ENCODE results near the gene SLCO2A1.

SLCO2A1 gene

GRCh38 chr3:133901847-133902246, 127.9 kb downstream of the SLCO2A1 start:
- no peak overlapping the region for H3K4me3 ChIP-seq (ENCODE audit: low read depth, low read length)
- no peak for DNase-seq (ENCODE audit: low read depth)
- no peak for TF ChIP-seq CTCF (conservative IDR thresholded peaks at IDR 0.05; ENCODE audit: low read depth, low read length)

GRCh38 chr3:133901083-133901482, 128.6 kb downstream of the SLCO2A1 start:
- DNase-seq (ENCODE audit: low read depth): no peak
- peak; percentile 40 for TF ChIP-seq CTCF (conservative IDR thresholded peaks at IDR 0.05; ENCODE audit: low read depth, low read length)

GRCh38 chr3:133899311-133899710, 130.4 kb downstream of the SLCO2A1 start:
- no peak for DNase-seq (ENCODE audit: low read depth)
- no peak for TF ChIP-seq CTCF (conservative IDR thresholded peaks at IDR 0.05; ENCODE audit: low read depth, low read length)
- H3K4me3 ChIP-seq (ENCODE audit: low read depth, low read length): no peak overlapping the region

More at GRCh38 chr3:133901083-133901482, 128.6 kb downstream of the SLCO2A1 start:
- H3K4me3 ChIP-seq (ENCODE audit: low read depth, low read length): no peak overlapping the region

GRCh38 chr3:133897547-133897946, 132.2 kb downstream of the SLCO2A1 start:
- no peak for DNase-seq (ENCODE audit: low read depth)
- H3K4me3 ChIP-seq (ENCODE audit: low read depth, low read length): no peak overlapping the region
- TF ChIP-seq CTCF (conservative IDR thresholded peaks at IDR 0.05; ENCODE audit: low read depth, low read length): no peak

- TF ChIP-seq CTCF (conservative IDR thresholded peaks at IDR 0.05; ENCODE audit: low read depth, low read length): no peak
- peak overlapping the region; percentile 71 for H3K4me3 ChIP-seq (ENCODE audit: low read depth, low read length)
- peak; percentile 9 for DNase-seq (ENCODE audit: low read depth)
These were observed 133.5 kb downstream of the SLCO2A1 start for GRCh38 chr3:133896002-133896761.

- TF ChIP-seq CTCF (conservative IDR thresholded peaks at IDR 0.05; ENCODE audit: low read depth, low read length): no peak
- DNase-seq (ENCODE audit: low read depth): peak; percentile 44
- peak within 1 kb of the TSS; percentile 71 for H3K4me3 ChIP-seq (ENCODE audit: low read depth, low read length)
These were observed 134.3 kb downstream of the SLCO2A1 start, which contains the start of gene RAB6B for GRCh38 chr3:133895208-133896001. Gene RAB6B (minus strand): TSS chr3:133895882. CDS start chr3:133895466, 416 bp downstream.

Data from choroid plexus epithelial cell (primary cell).